ENCODE measurements around the gene NFIC. TPM values are rescaled to one million over a fixed set of nuclear protein-coding genes. Genes with fewer than 3 reads are reported as not detected.

Gene NFIC
- total RNA-seq, 2 experiments from 2014 or later = 1.5 to 1.7 TPM

GRCh38 chr19:3360421-3361383, 5.7 kb upstream of the NFIC start:
- Histone ChIP-seq H3K36me3 (ENCODE audit: insufficient read depth, low read length) (no peaks in the 10 kb centered on the region), H3K4me2 (ENCODE audit: low read length) (peak overlapping the region; percentile 60), H4K20me1 (ENCODE audit: insufficient read depth, low read length) (no peaks in the 10 kb centered on the region), H2AFZ (ENCODE audit: low read length) (peak overlapping the region; percentile 15; the same call in 1 of the 2 replicates), H3K9me2 (ENCODE audit: insufficient read depth, low read length) (no peaks in the 10 kb centered on the region), H3K79me2 (ENCODE audit: insufficient read depth, low read depth, low read length) (no peaks in the 10 kb centered on the region), H3K4me3 (ENCODE audit: low read depth, low read length, poor library complexity, severe bottlenecking) (peak overlapping the region; percentile 57), H3K9me3 (ENCODE audit: low read length) (no peaks in the 10 kb centered on the region), H3K4me1 (ENCODE audit: insufficient read depth, low read length, poor library complexity, severe bottlenecking) (peaks cover 15% of the 10 kb centered on the region), H3K27ac (ENCODE audit: low read depth, low read length, poor library complexity, severe bottlenecking) (no peak overlapping the region)
- POLR2A ChIA-PET = no interaction called here
- intact Hi-C loops (cut with micrococcal nuclease; ENCODE audit: unreplicated experiment) = no loop called here
- BruUV-seq (replicated peaks) = no TSS peak
- 0 out of 2 replicates have a peak, but pooled peaks have one; percentile 72 for TF ChIP-seq EZH2phosphoT487 (IDR thresholded peaks at IDR 0.05; ENCODE audit: borderline replicate concordance, low read depth, low read length)
- no peak for TF ChIP-seq CTCF (conservative IDR thresholded peaks at IDR 0.05; ENCODE audit: low read length)
- CTCF ChIA-PET (ENCODE audit: unreplicated experiment) = no interaction called here
- peak; percentile 12 for DNase-seq (ENCODE audit: low spot score)

GRCh38 chr19:3361384-3362216, 4.8 kb upstream of the NFIC start:
- Histone ChIP-seq H3K9me3 (ENCODE audit: low read length) (no peaks in the 10 kb centered on the region), H3K79me2 (ENCODE audit: insufficient read depth, low read depth, low read length) (no peaks in the 10 kb centered on the region), H2AFZ (ENCODE audit: low read length) (no peak overlapping the region), H3K36me3 (ENCODE audit: insufficient read depth, low read length) (no peaks in the 10 kb centered on the region), H3K4me3 (ENCODE audit: low read depth, low read length, poor library complexity, severe bottlenecking) (no peak overlapping the region), H4K20me1 (ENCODE audit: insufficient read depth, low read length) (no peaks in the 10 kb centered on the region), H3K4me1 (ENCODE audit: insufficient read depth, low read length, poor library complexity, severe bottlenecking) (peaks cover 15% of the 10 kb centered on the region), H3K9me2 (ENCODE audit: insufficient read depth, low read length) (no peaks in the 10 kb centered on the region), H3K4me2 (ENCODE audit: low read length) (0 out of 2 replicates have a peak overlapping the region, but pooled peaks have one; percentile 60), H3K27ac (ENCODE audit: low read depth, low read length, poor library complexity, severe bottlenecking) (no peak overlapping the region)
- no peak for DNase-seq (ENCODE audit: low spot score)
- CTCF ChIA-PET (ENCODE audit: unreplicated experiment) = no interaction called here
- intact Hi-C loops (cut with micrococcal nuclease; ENCODE audit: unreplicated experiment) = no loop called here
- TF ChIP-seq CTCF (conservative IDR thresholded peaks at IDR 0.05; ENCODE audit: low read length) = no peak
- no peak for TF ChIP-seq EZH2phosphoT487 (IDR thresholded peaks at IDR 0.05; ENCODE audit: borderline replicate concordance, low read depth, low read length)
- BruUV-seq (replicated peaks) = no TSS peak
- POLR2A ChIA-PET = no interaction called here
